Measurements from ENCODE around the gene CDK5RAP1. TPM values are rescaled to one million over a fixed set of nuclear protein-coding genes. Genes with fewer than 3 reads are reported as not detected.

Gene CDK5RAP1
- total and polyA plus RNA-seq, 2 of the 8 experiments (the other 6 are each of a cell fraction or from before 2014, with no cell fraction given), result 37.8 to 46.6 TPM

DNA sequence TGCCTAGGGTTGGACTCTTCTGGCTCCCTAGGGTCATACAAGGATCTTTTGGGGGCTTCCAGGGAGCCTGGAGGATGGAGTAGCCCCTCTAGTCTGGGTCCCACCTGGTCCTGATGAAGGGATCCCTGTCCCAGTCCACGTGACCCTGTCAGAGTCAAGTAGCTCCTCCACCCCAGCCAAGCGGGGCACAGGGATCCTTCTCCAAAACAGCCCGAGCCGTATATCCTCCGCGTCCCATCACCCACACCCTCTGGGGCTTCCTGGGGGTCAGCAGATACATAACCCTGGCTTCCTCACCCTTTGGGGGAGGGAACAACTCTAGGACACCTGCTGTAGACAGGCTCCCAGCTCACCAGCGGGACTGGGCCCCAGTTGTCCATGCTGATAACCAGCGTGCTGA is 90.3 kb downstream of the CDK5RAP1 start:
- Histone ChIP-seq H3K14ac (ENCODE audit: insufficient read length) (no peak overlapping the region), H3K56ac (replicated peaks; ENCODE audit: insufficient read length, low read depth, low read length) (no peak overlapping the region), H3K27me3 (replicated peaks in 1 of 4; ENCODE audit: control insufficient read depth in 3 of 4, extremely low read depth in 1 of 4, insufficient read depth in 3 of 4, low read length in 3 of 4) (no peaks in the 10 kb centered on the region), H2AK5ac (ENCODE audit: low read depth, low read length) (no peak overlapping the region), H2BK120ac (replicated peaks; ENCODE audit: low read depth, low read length) (no peak overlapping the region), H3K4me2 (ENCODE audit: insufficient read depth in 1 of 2, low read depth in 2 of 2, low read length in 2 of 2) (no peak overlapping the region), H2BK12ac (ENCODE audit: low read depth, low read length) (no peak overlapping the region), H4K5ac (ENCODE audit: insufficient read length, low read depth, low read length) (no peak overlapping the region), H2AFZ (ENCODE audit: low read length) (no peak overlapping the region), H3K4me1 (replicated peaks in 1 of 4; ENCODE audit: control insufficient read depth in 3 of 4, insufficient read depth in 4 of 4, low read length in 3 of 4) (no peaks in the 10 kb centered on the region), H4K91ac (replicated peaks; ENCODE audit: insufficient read length, low read length) (no peak overlapping the region), H4K20me1 (replicated peaks in 1 of 2; ENCODE audit: control insufficient read depth in 1 of 2, insufficient read depth in 2 of 2, low read length in 2 of 2) (peaks cover 0 to 3% of the 10 kb centered on the region in 2 experiments), H2BK5ac (ENCODE audit: low read depth, low read length) (no peak overlapping the region), H3K79me1 (ENCODE audit: low read depth, low read length) (no peaks in the 10 kb centered on the region), H2BK20ac (ENCODE audit: low read length) (no peak overlapping the region), H3K27ac (ENCODE audit: low read depth, low read length) (no peak overlapping the region), H3K79me2 (ENCODE audit: control insufficient read depth in 1 of 2, insufficient read depth in 2 of 2, low read length in 2 of 2) (no peaks in the 10 kb centered on the region), H2BK15ac (ENCODE audit: low read length) (no peak overlapping the region), H3K4me3 (ENCODE audit: extremely low read depth in 1 of 4, insufficient read depth in 2 of 4, low read depth in 3 of 4, low read length in 4 of 4) (no peak overlapping the region), H3K36me3 (ENCODE audit: control insufficient read depth in 2 of 4, insufficient read depth in 4 of 4, low read length in 3 of 4) (no peaks in the 10 kb centered on the region), H3K18ac (ENCODE audit: extremely low read depth, low read length) (no peak overlapping the region), H3K4ac (replicated peaks; ENCODE audit: insufficient read length, low read depth, low read length) (no peak overlapping the region), H3K23me2 (ENCODE audit: low read depth, low read length) (peaks cover 5% of the 10 kb centered on the region; the same call in 1 of the 2 replicates), H4K8ac (ENCODE audit: extremely low read depth, insufficient read depth, low read length) (no peak overlapping the region), H3K9ac (replicated peaks in 1 of 4; ENCODE audit: extremely low read depth in 1 of 4, low read depth in 3 of 4, low read length in 3 of 4) (no peak overlapping the region), H3K9me3 (ENCODE audit: insufficient read depth in 2 of 2, low read depth in 1 of 2, low read length in 1 of 2) (no peaks in the 10 kb centered on the region), H3K23ac (ENCODE audit: insufficient read length) (no peak overlapping the region)
- CTCF ChIA-PET (ENCODE audit: partially characterized antibody), result interaction anchor here (1.0 to 3.1 kb wide), 4 partner anchors 8 to 18 kb away, joined by 3 to 9 read pairs (median 7); no protein-coding TSS in a partner anchor
- 88% methylated on average over 8 of the region's 8 CpGs; no CpG with 5 or more reads in 1 of the 2 experiments for WGBS, 2 experiments (ENCODE audit: extremely low coverage in 1 of 2, insufficient coverage in 1 of 2, insufficient read length in 1 of 2, insufficient replicate concordance in 2 of 2, low coverage in 1 of 2, low lambda C conversion rate in 2 of 2, missing lambda C conversion rate in 1 of 2)
- DNase-seq (ENCODE audit: low read depth in 1 of 2, low spot score in 2 of 2) (no peak), FAIRE-seq (no peak)
- POLR2A ChIA-PET (ENCODE audit: partially characterized antibody), result no interaction called here
- no peak for TF ChIP-seq CHD1 (IDR thresholded peaks at IDR 0.05; ENCODE audit: low read depth, low read length)
- TF ChIP-seq, protein P1, sequence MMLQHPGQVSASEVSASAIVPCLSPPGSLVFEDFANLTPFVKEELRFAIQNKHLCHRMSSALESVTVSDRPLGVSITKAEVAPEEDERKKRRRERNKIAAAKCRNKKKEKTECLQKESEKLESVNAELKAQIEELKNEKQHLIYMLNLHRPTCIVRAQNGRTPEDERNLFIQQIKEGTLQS (IDR thresholded peaks at IDR 0.05; ENCODE audit: insufficient read depth, low read depth, low read length), result no peak
- TF ChIP-seq NANOG (IDR thresholded peaks at IDR 0.05; ENCODE audit: insufficient read depth, low read depth, low read length, poor library complexity, severe bottlenecking), result no peak
- no peak for TF ChIP-seq RAD21 (IDR thresholded peaks at IDR 0.05 in 1 of 2, conservative IDR thresholded peaks at IDR 0.05 in 1 of 2; ENCODE audit: low read depth in 2 of 2, low read length in 2 of 2)
- TF ChIP-seq KDM4A (IDR thresholded peaks at IDR 0.05; ENCODE audit: low read depth, low read length, severe bottlenecking), result no peak
- TF ChIP-seq RNF2 (IDR thresholded peaks at IDR 0.05; ENCODE audit: borderline replicate concordance, low read depth, low read length, missing control alignments, poor library complexity, severe bottlenecking), result no peak
- no peak for TF ChIP-seq HDAC6 (IDR thresholded peaks at IDR 0.05; ENCODE audit: low read depth, low read length)

Data from H1 (cell line).